ENCODE measurements around the gene LHFPL2.
A peak's percentile ranks its signal among the peaks of the same experiment; 100 is the strongest.

Gene LHFPL2

DNA sequence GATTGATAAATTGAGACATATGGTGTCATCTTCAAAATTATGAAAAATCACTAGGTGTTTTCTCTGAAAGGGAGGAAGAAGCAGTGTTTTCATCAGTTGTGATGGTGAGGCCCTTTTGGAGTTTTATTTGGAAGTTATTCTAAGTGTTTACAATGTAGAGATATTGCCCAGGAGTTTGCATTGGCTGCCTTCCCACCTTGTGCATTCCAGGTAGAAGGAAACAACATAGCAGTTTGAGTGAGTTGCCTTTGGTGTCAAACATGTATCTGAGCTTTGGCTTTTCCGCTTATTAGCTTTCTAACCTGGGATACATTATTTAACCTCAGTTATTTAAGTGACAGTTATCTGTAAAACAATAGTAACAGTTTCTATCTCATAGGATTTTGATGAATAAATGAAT lies 165.6 kb downstream of the LHFPL2 start:
- TF ChIP-seq, protein P1, sequence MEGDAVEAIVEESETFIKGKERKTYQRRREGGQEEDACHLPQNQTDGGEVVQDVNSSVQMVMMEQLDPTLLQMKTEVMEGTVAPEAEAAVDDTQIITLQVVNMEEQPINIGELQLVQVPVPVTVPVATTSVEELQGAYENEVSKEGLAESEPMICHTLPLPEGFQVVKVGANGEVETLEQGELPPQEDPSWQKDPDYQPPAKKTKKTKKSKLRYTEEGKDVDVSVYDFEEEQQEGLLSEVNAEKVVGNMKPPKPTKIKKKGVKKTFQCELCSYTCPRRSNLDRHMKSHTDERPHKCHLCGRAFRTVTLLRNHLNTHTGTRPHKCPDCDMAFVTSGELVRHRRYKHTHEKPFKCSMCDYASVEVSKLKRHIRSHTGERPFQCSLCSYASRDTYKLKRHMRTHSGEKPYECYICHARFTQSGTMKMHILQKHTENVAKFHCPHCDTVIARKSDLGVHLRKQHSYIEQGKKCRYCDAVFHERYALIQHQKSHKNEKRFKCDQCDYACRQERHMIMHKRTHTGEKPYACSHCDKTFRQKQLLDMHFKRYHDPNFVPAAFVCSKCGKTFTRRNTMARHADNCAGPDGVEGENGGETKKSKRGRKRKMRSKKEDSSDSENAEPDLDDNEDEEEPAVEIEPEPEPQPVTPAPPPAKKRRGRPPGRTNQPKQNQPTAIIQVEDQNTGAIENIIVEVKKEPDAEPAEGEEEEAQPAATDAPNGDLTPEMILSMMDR (IDR thresholded peaks at IDR 0.05; ENCODE audit: control extremely low read depth, extremely low read depth, low read depth, missing control alignments): no peak
- no peak for DNase-seq (ENCODE audit: extremely low spot score)
- CTCF ChIA-PET: interaction anchor here (0.8 to 1.4 kb wide), 3 partner anchors 9 to 26 kb away, joined by 3 to 5 read pairs (median 4); no protein-coding TSS in a partner anchor
- POLR2A ChIA-PET: no interaction called here

- TF ChIP-seq, protein P1 (IDR thresholded peaks at IDR 0.05; ENCODE audit: control extremely low read depth, extremely low read depth, low read depth, missing control alignments): no peak
- CTCF ChIA-PET: no interaction called here
- POLR2A ChIA-PET: no interaction called here
Measured at GRCh38 chr5:78476795-78477194, 171.8 kb downstream of the LHFPL2 start.

DNA sequence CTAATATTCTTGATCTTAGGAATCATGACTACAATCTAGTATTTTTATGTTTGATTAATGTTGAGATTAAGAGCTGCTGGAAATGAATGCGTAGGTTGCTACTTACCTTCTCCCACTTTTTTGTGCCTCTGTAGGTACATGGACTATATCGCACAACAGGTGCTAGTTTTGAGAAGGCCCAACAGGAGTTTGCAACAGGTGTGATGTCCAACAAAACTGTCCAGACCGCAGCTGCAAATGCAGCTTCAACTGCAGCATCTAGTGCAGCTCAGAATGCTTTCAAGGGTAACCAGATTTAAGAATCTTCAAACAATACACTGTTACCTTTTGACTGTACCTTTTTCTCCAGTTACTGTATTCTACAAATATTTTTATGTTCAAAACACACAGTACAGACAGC lies 173.2 kb downstream of the LHFPL2 start:
- ChIA-PET POLR2A (no interaction called here), CTCF (no interaction called here)
- DNase-seq (ENCODE audit: extremely low spot score): no peak
- TF ChIP-seq, protein P1 (IDR thresholded peaks at IDR 0.05; ENCODE audit: control extremely low read depth, extremely low read depth, low read depth, missing control alignments): no peak

More at GRCh38 chr5:78476795-78477194, 171.8 kb downstream of the LHFPL2 start:
- DNase-seq (ENCODE audit: extremely low spot score): no peak

- CTCF ChIA-PET: interaction anchor here (0.9 to 1.4 kb wide), 5 partner anchors 8 to 62 kb away, joined by 3 to 5 read pairs (median 4); no protein-coding TSS in a partner anchor
- POLR2A ChIA-PET: no interaction called here
- TF ChIP-seq, protein P1 (IDR thresholded peaks at IDR 0.05; ENCODE audit: control extremely low read depth, extremely low read depth, low read depth, missing control alignments): no peak
- no peak for DNase-seq (ENCODE audit: extremely low spot score)
Measured at GRCh38 chr5:78473751-78474150, 174.8 kb downstream of the LHFPL2 start.

DNA sequence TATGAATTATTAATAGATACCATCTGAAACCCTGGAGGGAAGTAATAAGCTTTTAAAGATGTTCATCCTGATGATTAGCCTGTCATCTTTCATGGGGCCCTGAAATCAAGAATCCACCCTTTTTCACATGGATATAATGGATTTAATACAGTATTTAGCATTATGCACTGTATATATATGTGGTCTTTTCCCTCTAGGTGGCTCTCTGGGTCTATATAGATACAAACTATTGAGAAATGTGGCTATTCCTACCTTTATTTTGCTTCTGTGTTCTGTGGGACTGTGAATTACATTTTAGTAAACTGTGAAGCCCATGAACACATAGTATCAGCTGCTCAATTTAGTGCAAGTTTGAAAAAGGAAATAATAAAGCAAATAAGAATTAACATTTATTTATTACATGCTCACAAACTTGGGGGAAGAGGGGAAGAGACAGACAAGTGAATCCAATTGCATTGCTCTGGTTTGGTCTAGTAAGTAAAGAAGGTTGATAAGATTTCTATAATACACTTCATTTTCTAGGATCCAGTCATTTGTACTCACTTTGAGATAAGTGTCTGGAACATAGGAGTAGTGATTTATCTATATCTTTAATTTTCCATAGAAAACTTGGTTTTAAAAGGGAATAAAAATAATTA lies 176.0 kb downstream of the LHFPL2 start:
- TF ChIP-seq, protein P1 (IDR thresholded peaks at IDR 0.05; ENCODE audit: control extremely low read depth, extremely low read depth, low read depth, missing control alignments): peak; percentile 5
- DNase-seq (ENCODE audit: extremely low spot score): no peak
- ChIA-PET POLR2A (no interaction called here), CTCF (interaction anchor here (1.4 kb wide), 1 partner anchor 15 kb away, joined by 5 read pairs; no protein-coding TSS in a partner anchor)

- TF ChIP-seq, protein P1 (IDR thresholded peaks at IDR 0.05; ENCODE audit: control extremely low read depth, extremely low read depth, low read depth, missing control alignments): no peak
- ChIA-PET CTCF (interaction anchor here (1.4 kb wide), 1 partner anchor 15 kb away, joined by 5 read pairs; no protein-coding TSS in a partner anchor), POLR2A (no interaction called here)
- no peak for DNase-seq (ENCODE audit: extremely low spot score)
Measured at GRCh38 chr5:78471896-78472295, 176.7 kb downstream of the LHFPL2 start.
